ENCODE results near the gene DOK4.
A peak's percentile ranks its signal among the peaks of the same experiment; 100 is the strongest.
"Not testable (repeated sequence)": the region's sequence is repeated elsewhere in the genome, so short reads cannot be mapped to it uniquely, and the experiment has no call there.

Gene DOK4

DNA sequence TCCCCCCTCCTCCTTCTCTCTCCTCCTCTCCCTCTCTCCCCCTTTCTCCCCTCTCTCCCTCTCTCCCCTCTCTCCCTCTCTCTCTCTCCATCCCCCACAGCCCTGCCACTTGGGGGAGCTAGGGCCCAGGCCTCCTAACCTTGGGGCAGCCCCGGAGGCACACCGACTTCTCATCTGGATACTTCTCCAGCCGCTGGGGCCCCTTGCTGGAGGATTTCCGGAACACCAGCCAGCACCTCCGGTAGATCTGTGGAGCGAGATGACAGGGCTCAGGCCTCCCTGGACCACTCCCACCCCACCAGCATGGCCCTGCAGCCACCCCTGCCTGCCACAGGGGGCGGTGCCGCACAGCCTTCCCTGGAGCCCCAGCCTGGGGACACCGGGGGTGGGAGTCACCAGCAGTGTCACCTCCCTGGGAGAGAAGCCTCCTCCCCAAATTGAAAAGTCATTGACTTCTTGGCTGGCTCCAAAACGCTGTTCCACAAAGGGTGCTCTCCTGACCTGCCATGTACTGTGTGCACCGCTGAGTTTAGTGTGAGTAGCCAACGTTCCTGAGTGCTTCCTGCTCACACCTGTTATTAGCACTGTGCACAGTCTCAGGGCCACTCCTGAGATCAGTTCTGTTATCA lies 10.5 kb downstream of the DOK4 start:
- DNase-seq = peak; percentile 68 to 83

GRCh38 chr16:57474671-57475661 lies 11.3 kb downstream of the DOK4 start:
- DNase-seq = no peak

- DNase-seq = no peak
These were observed 12.4 kb downstream of the DOK4 start for GRCh38 chr16:57473906-57474305.

DNA sequence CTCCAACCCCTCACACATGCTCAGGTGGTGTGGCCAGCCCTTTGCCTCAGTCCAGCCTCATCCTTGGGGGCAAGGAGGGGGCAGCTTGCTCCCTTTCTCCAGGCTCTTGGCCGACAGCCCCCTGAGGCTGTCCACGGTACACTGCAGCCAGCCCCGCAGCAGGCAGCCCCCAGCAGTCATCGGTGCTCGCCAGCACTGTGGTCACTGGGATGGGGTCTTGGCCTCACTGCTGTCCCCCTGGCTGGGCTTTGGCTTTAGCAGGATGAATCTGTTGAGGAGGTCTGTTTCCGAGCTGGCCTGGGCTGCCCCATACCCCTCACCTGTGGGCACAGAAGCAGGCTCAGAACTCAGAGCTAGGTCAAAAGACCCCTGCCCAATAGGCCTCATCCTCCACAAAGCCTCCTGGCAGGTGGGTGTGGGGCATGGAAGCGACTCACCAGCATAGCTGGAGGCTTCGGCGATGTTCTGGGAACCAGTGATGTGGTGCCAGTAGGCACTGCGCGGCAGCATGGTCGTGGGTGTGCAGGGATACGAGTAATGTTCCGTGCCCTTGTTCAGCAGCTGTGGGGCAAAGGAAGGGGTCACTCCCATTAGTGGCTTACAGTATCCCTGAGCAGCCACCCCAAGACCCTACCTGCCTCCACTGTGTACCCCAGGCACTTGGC lies 13.0 kb downstream of the DOK4 start:
- DNase-seq = no peak

DNA sequence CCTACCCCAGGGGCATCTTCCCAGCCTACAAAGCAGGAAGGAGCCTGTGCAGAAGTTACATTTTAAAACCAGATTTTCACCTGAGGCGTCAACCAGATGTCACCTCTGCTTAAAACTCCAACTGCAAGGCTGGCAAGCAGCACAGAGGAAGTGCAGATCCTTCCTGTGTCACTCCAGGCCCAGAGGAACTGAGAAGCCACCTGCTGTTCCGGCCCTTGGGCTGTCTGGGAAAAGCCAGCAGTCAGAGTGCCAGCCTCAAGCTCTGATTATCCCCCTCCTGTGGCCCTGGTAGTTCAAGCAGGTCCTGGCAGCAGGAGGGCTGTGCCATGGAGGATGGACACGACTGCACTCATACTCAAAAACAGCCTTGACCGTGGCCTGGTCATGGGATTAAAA lies 13.6 kb downstream of the DOK4 start:
- no peak for DNase-seq

GRCh38 chr16:57471852-57472664 lies 14.2 kb downstream of the DOK4 start:
- DNase-seq = no peak

GRCh38 chr16:57471209-57471608 lies 15.1 kb downstream of the DOK4 start:
- DNase-seq = no peak

GRCh38 chr16:57470711-57471110 lies 15.6 kb downstream of the DOK4 start:
- no peak for DNase-seq

GRCh38 chr16:57469917-57470470 lies 16.3 kb downstream of the DOK4 start:
- DNase-seq = no peak

- DNase-seq = no peak
These were observed 17.2 kb downstream of the DOK4 start for GRCh38 chr16:57469046-57469445.

DNA sequence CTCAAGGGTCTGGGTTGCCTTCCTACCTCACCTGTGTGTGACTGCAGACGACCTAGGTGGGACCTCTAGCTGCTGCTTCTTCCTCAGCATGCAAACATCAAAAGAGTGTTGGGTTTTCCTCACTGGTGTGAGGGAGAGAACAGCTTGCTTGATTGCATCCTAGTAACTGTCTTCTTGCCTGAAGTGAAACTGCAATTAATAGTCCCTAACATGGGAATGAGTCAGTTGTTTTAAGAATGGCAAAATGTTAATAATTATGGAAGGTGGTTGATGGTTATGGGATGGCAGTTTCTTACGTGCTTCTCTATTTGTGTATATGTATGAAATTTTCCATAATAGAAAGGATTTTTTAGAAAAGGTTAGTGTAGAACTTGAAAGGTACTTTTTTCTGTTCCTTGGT lies 17.9 kb downstream of the DOK4 start:
- DNase-seq = no peak

GRCh38 chr16:57464523-57464922 lies 21.8 kb downstream of the DOK4 start:
- no peak for DNase-seq

GRCh38 chr16:57462978-57463362 lies 23.3 kb downstream of the DOK4 start:
- DNase-seq = peak in 1 of 2 donors; percentile 27

- peak; percentile 95 for DNase-seq
These were observed 23.9 kb downstream of the DOK4 start, which contains the start of gene POLR2C for GRCh38 chr16:57462209-57462977. TSS of gene POLR2C (plus strand) at chr16:57462679. CDS start at chr16:57462725, 46 bp downstream.

DNA sequence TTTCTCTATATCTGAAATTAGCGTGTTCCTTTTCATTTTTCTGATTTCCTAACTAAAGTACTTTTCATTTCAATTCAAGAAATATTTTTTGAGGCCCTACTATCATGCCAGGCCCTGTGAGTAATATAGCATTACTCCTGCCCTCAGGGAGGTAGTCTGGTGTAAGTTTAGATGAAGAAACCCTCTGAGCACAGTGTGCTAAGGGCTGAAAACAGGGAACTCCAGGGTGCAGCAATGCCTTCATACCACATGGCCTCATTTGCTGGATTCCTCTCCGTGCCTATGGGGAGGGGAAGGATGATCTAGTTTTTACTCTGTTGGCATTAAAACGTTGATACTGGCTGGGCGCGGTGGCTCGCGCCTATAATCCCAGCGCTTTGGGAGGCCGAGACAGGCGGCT lies 34.3 kb downstream of the DOK4 start:
- no peak for DNase-seq

GRCh38 chr16:57447186-57447962 lies 38.9 kb downstream of the DOK4 start, which contains the start of the genes CIAPIN1 and COQ9:
TSS of gene CIAPIN1 (minus strand) at chr16:57447385. CDS start at chr16:57440928, 6,457 bp downstream.
TSS of gene COQ9 (plus strand) at chr16:57447479. CDS start at chr16:57447506, 27 bp downstream.
- DNase-seq = peak; percentile 90 to 94

DNA sequence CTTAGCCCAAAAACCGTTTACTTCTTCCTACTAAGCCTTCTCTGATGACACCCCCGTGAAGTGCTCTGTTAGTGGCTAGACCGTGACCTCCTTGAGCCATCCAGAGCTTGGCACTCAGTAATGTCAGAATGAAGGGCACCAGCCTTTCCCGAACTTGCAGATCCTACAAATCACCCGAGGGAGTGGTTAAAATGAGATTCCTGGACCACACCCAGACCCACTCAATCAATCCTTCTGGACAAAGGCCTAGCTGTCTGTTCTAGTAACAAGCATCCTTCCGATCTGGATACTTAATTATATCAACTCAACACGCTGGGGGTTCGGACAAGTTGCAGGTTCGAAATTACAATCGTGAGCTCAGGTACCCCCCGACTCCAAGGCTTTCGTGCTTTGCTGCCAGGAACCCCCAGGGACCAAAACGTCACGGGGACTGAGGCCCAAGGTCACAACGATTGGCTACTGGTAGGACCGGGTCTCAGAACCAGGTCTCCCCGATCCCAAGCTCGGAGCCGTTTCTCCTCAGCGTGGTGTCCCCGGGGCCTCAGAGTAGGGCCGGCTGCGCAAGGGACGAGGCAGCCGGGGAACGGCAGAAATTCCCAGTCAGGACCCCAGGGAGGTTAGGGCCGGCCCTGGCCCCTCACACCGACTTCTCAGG lies 39.6 kb downstream of the DOK4 start:
- peak; percentile 28 to 35 for DNase-seq

DNA sequence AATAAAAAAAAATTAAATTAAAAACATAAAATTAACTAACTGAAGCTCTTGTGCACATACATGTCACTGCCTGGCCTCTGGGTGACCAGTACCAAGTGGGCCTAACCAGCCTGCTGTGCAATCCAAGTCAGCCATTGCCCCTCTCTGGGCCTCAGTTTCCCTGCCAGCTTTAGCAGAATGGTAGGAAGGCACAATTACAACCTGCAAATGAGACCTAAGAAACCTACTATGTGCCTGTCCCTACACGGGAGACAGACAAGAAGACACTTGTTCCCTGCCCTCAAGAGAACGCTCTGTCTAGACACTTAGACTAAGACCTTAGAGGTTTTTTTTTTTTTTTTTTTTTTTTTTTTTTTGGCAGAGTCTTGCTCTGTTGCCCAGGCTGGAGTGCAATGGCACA lies 40.8 kb downstream of the DOK4 start:
- DNase-seq = no peak

DNA sequence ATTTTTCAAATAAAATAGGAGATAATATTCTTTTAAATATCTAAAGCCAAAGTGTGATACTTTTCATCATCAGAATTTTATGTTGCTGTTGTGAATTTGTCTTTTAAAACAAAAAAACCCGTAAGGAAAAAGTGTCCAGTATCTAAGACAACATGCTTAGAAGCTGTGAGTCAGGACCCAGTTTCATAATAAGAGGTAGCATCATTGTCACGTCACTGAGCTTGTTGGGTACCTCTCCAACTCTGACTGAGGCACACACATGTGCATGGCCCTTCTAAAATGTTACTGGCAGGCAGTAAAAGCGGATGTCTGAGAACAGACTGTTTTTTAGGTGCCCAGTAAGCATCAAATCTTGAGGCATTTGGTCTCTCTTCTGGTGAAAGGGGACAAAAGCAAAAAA lies 41.6 kb downstream of the DOK4 start:
- DNase-seq = no peak

DNA sequence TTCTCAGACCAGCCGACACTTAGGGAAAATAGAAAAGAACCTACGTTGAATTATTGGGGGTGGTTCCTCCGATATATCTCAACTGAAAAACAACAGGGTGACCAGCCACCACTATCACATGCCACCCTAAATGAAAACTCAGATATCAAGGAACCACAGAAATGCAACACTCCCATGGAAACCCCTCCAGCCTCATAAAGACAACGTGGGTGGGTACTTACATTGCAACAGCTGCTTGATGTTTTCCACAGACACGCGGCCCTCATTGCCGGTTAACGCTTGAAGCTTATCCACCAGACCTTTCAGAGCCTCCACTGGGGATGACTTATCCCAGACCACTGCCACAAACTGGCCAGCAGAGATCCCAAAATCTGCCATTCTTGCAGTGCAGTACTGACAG lies 45.7 kb downstream of the DOK4 start:
- not testable (repeated sequence) for DNase-seq

Measured in stimulated activated CD4-positive, alpha-beta T cell treated with anti-CD3 and anti-CD28 coated beads, Interleukin-2, amount 100 ng/mL, for 24 hours (primary cell).